GM18498 (cell line): ENCODE measurements around the gene CETP.

Source experiments
- ATAC-seq: cut with Tn5 transposase; IDR thresholded peaks from one replicate; pipeline ENCODE4 v1.9.1; 2021; ENCODE audit warnings: mild to moderate bottlenecking, moderate library complexity; ENCODE audit not compliant: unreplicated experiment

Gene CETP

GRCh38 chr16:57016301-57016700, 54.6 kb downstream of the CETP start:
- no peak for ATAC-seq

GRCh38 chr16:57016831-57017230, 55.1 kb downstream of the CETP start:
- ATAC-seq = no peak

- no peak for ATAC-seq
These were observed 55.5 kb downstream of the CETP start for GRCh38 chr16:57017251-57017650.

- ATAC-seq = no peak
These were observed 58.0 kb downstream of the CETP start for GRCh38 chr16:57019746-57020145.

- ATAC-seq = no peak
These were observed 58.9 kb downstream of the CETP start for GRCh38 chr16:57020651-57021050.

GRCh38 chr16:57021757-57022156, 60.0 kb downstream of the CETP start:
- no peak for ATAC-seq

- ATAC-seq = no peak
These were observed 60.7 kb downstream of the CETP start for GRCh38 chr16:57022445-57022844.

GRCh38 chr16:57023541-57024249, 61.9 kb downstream of the CETP start:
- no peak for ATAC-seq

GRCh38 chr16:57024894-57025680, 63.3 kb downstream of the CETP start:
- no peak for ATAC-seq

- no peak for ATAC-seq
These were observed 64.4 kb downstream of the CETP start for GRCh38 chr16:57025941-57026777.

GRCh38 chr16:57026778-57027062, 65.0 kb downstream of the CETP start:
- no peak for ATAC-seq

GRCh38 chr16:57027067-57027466, 65.3 kb downstream of the CETP start:
- no peak for ATAC-seq

- ATAC-seq = no peak
These were observed 66.3 kb downstream of the CETP start for GRCh38 chr16:57028086-57028485.

- ATAC-seq = no peak
These were observed 67.7 kb downstream of the CETP start for GRCh38 chr16:57029161-57030160.

GRCh38 chr16:57030346-57030902, 68.7 kb downstream of the CETP start:
- ATAC-seq = no peak

GRCh38 chr16:57031156-57031555, 69.4 kb downstream of the CETP start:
- ATAC-seq = no peak

GRCh38 chr16:57032346-57032745, 70.6 kb downstream of the CETP start:
- no peak for ATAC-seq

GRCh38 chr16:57032931-57033330, 71.2 kb downstream of the CETP start:
- no peak for ATAC-seq
